WTC11 (cell line): ENCODE data around the gene ZDHHC8. TPM values are rescaled to one million over a fixed set of nuclear protein-coding genes. Genes with fewer than 3 reads are reported as not detected.

Experiments used
- ATAC-seq: fragments of 200-7000 bp; cut with Tn5 transposase; 2 replicates; pipeline ENCODE4 v1.10.0; 2021; ENCODE audit warnings: mild to moderate bottlenecking, moderate library complexity
- CTCF ChIA-PET: fragments of 300-600 bp; sonication (Branson Sonifier 250); formaldehyde crosslinking; loops from one replicate; lab custom pipeline; 2021; ENCODE audit warnings: antibody characterized with exemption; lab: Charles Lee
- POLR2A ChIA-PET: fragments of 350-600 bp; sonication (Branson Sonifier 250); formaldehyde crosslinking; loops from one replicate; lab custom pipeline; 2021; ENCODE audit warnings: antibody characterized with exemption; lab: Charles Lee
- DNase-seq: peaks from one replicate; pipeline ENCODE4 v3.0.0; 2021; ENCODE audit warnings: low spot score
- H3K27ac Mint-ChIP-seq: 2 replicates; pipeline ENCODE4 v1.8.0; 2021; ENCODE audit warnings: mixed read lengths
- H3K27me3 Mint-ChIP-seq: 2 replicates; pipeline ENCODE4 v1.8.0; 2021; ENCODE audit warnings: low read depth, mild to moderate bottlenecking, moderate library complexity, mixed read lengths
- H3K36me3 Mint-ChIP-seq: 2 replicates; pipeline ENCODE4 v1.8.0; 2021; ENCODE audit warnings: mixed read lengths
- H3K4me1 Mint-ChIP-seq: 2 replicates; pipeline ENCODE4 v1.8.0; 2022; ENCODE audit warnings: mixed read lengths
- H3K4me3 Mint-ChIP-seq: 2 replicates; pipeline ENCODE4 v1.8.0; 2021; ENCODE audit warnings: mild to moderate bottlenecking, moderate library complexity, mixed read lengths
- H3K9me3 Mint-ChIP-seq: 2 replicates; pipeline ENCODE4 v1.8.0; 2021; ENCODE audit warnings: mixed read lengths
- AR ChIP-seq: fragments of 250-450 bp; sonication (Bioruptor Pico); IDR thresholded peaks from 2 replicates; pipeline ENCODE4 v1.9.0; 2021; ENCODE audit warnings: mild to moderate bottlenecking
- CREB1 ChIP-seq: sonication (generic); formaldehyde crosslinking; IDR thresholded peaks from 2 replicates; pipeline ENCODE4 v1.8.0; 2023; ENCODE audit warnings: mild to moderate bottlenecking, missing genetic modification reagents
- EMX1 ChIP-seq: fragments of 250-450 bp; sonication (Bioruptor Pico); IDR thresholded peaks from 2 replicates; pipeline ENCODE4 v1.8.0; 2021; ENCODE audit warnings: mild to moderate bottlenecking
- FOXK1 ChIP-seq: sonication (generic); formaldehyde crosslinking; IDR thresholded peaks from 2 replicates; pipeline ENCODE4 v1.8.0; 2022; ENCODE audit warnings: mild to moderate bottlenecking, moderate library complexity, missing genetic modification reagents
- GTF2I ChIP-seq: fragments of 250-450 bp; sonication (Bioruptor Pico); conservative IDR thresholded peaks from 2 replicates; pipeline ENCODE4 v1.4.0; 2021; ENCODE audit warnings: mild to moderate bottlenecking
- HMGA2 ChIP-seq: fragments of 250-450 bp; sonication (Bioruptor Pico); IDR thresholded peaks from 2 replicates; pipeline ENCODE4 v1.4.0; 2021; ENCODE audit warnings: mild to moderate bottlenecking, moderate library complexity
- JAZF1 ChIP-seq: fragments of 250-450 bp; sonication (Bioruptor Pico); IDR thresholded peaks from 2 replicates; pipeline ENCODE4 v1.9.0; 2021; ENCODE audit warnings: moderate library complexity, mild to moderate bottlenecking, inconsistent platforms
- NFYB ChIP-seq: sonication (generic); formaldehyde crosslinking; conservative IDR thresholded peaks from 2 replicates; pipeline ENCODE4 v1.8.0; 2022; ENCODE audit warnings: low read depth, missing genetic modification reagents
- NR3C1 ChIP-seq: sonication (generic); formaldehyde crosslinking; conservative IDR thresholded peaks from 2 replicates; pipeline ENCODE4 v1.8.1; 2023; ENCODE audit warnings: low read depth, mild to moderate bottlenecking, missing genetic modification reagents
- PRRX2 ChIP-seq: fragments of 250-450 bp; sonication (Bioruptor Pico); IDR thresholded peaks from 2 replicates; pipeline ENCODE4 v1.8.0; 2021; ENCODE audit warnings: mild to moderate bottlenecking
- SMAD3 ChIP-seq: sonication (generic); formaldehyde crosslinking; IDR thresholded peaks from 2 replicates; pipeline ENCODE4 v1.8.0; 2022; ENCODE audit warnings: missing genetic modification reagents, mild to moderate bottlenecking, borderline replicate concordance
- USF1 ChIP-seq: sonication (generic); formaldehyde crosslinking; IDR thresholded peaks from 2 replicates; pipeline ENCODE4 v1.8.0; 2022; ENCODE audit warnings: mild to moderate bottlenecking, missing genetic modification reagents
- ZBTB43 ChIP-seq: sonication (generic); formaldehyde crosslinking; IDR thresholded peaks from 2 replicates; pipeline ENCODE4 v1.8.1; 2023; ENCODE audit warnings: mild to moderate bottlenecking, missing genetic modification reagents
- ZNF138 ChIP-seq: sonication (generic); formaldehyde crosslinking; conservative IDR thresholded peaks from 2 replicates; pipeline ENCODE4 v1.8.1; 2022; ENCODE audit warnings: mild to moderate bottlenecking, moderate library complexity, missing genetic modification reagents
- ZNF232 ChIP-seq: sonication (generic); formaldehyde crosslinking; IDR thresholded peaks from 2 replicates; pipeline ENCODE4 v1.8.0; 2022; ENCODE audit warnings: mild to moderate bottlenecking, missing genetic modification reagents
- ZNF263 ChIP-seq: sonication (generic); formaldehyde crosslinking; IDR thresholded peaks from 2 replicates; pipeline ENCODE4 v1.8.1; 2022; ENCODE audit warnings: low read depth, mild to moderate bottlenecking, moderate library complexity, missing genetic modification reagents
- ZNF281 ChIP-seq: sonication (generic); formaldehyde crosslinking; IDR thresholded peaks from 2 replicates; pipeline ENCODE4 v1.8.0; 2023; ENCODE audit warnings: mild to moderate bottlenecking, missing genetic modification reagents
- ZNF396 ChIP-seq: fragments of 250-450 bp; sonication (Bioruptor Pico); IDR thresholded peaks from 2 replicates; pipeline ENCODE4 v1.8.0; 2021; ENCODE audit warnings: mild to moderate bottlenecking, moderate library complexity, borderline replicate concordance
- total RNA-seq: library from RNA; stranded (reverse); gene quantifications from 3 replicates; pipeline ENCODE4 v1.2.3, GENCODE V29; 2021

ZDHHC8 gene
- total RNA-seq, 1 experiment from 2014 or later, result 79.7 TPM

- CTCF ChIA-PET, result interaction anchor here (1.0 to 2.8 kb wide), 3 partner anchors 17 to 102 kb away, joined by 3 to 10 read pairs (median 6); no protein-coding TSS in a partner anchor
- no peaks in the 10 kb centered on the region for H3K27me3 Mint-ChIP-seq
- ATAC-seq, result no peak
Observed at GRCh38 chr22:20137113-20137512, 5.5 kb downstream of the ZDHHC8 start.

More at GRCh38 chr22:20137113-20137512, 5.5 kb downstream of the ZDHHC8 start:
- POLR2A ChIA-PET, result no interaction called here
- TF ChIP-seq ZNF263 (CRISPR knock-in tag) (no peak), SMAD3 (CRISPR knock-in tag) (no peak), HMGA2 (CRISPR knock-in tag) (no peak), USF1 (no peak), JAZF1 (CRISPR knock-in tag) (no peak), NFYB (CRISPR knock-in tag) (no peak), ZNF281 (CRISPR knock-in tag) (no peak), ZNF396 (CRISPR knock-in tag) (no peak), AR (CRISPR knock-in tag) (no peak), ZBTB43 (CRISPR knock-in tag) (no peak), CREB1 (CRISPR knock-in tag) (no peak), FOXK1 (CRISPR knock-in tag) (no peak), NR3C1 (CRISPR knock-in tag) (no peak), ZNF232 (CRISPR knock-in tag) (no peak), ZNF138 (CRISPR knock-in tag) (no peak), EMX1 (CRISPR knock-in tag) (no peak), PRRX2 (CRISPR knock-in tag) (no peak), GTF2I (no peak)
- no peaks in the 10 kb centered on the region for H3K9me3 Mint-ChIP-seq
- no peak for DNase-seq
- H3K4me3 Mint-ChIP-seq, result no peak overlapping the region
- no peaks in the 10 kb centered on the region for H3K36me3 Mint-ChIP-seq
- H3K4me1 Mint-ChIP-seq, result 0 out of 2 replicates have a peak, but pooled peaks cover 6% of the 10 kb centered on the region
- 0 out of 2 replicates have a peak overlapping the region, but pooled peaks have one; percentile 68 for H3K27ac Mint-ChIP-seq
